CD4-positive, alpha-beta T cell (primary cell): Measurements from ENCODE around the gene PPP2R5C. TPM values are rescaled to one million over a fixed set of nuclear protein-coding genes. Genes with fewer than 3 reads are reported as not detected.
A peak's percentile ranks its signal among the peaks of the same experiment; 100 is the strongest.

Source experiments
- ATAC-seq: fragments of 200-7000 bp; cut with Tn5 transposase; one replicate; pipeline ENCODE4 v1.10.0; 2022; ENCODE audit warnings: mild to moderate bottlenecking; ENCODE audit not compliant: poor library complexity
- CTCF ChIA-PET: fragments of 350-600 bp; sonication (Branson Sonifier 250); formaldehyde crosslinking; loops from one replicate; lab custom pipeline; 2021; ENCODE audit warnings: antibody characterized with exemption, inconsistent platforms; lab: Charles Lee
- POLR2A ChIA-PET: fragments of 350-600 bp; sonication (Branson Sonifier 250); formaldehyde crosslinking; loops from one replicate; lab custom pipeline; 2021; ENCODE audit warnings: antibody characterized with exemption, inconsistent platforms; lab: Charles Lee
- DNase-seq, 14 experiments: peaks; one replicate each; pipeline ENCODE4 v3.0.0-alpha.2; 2013 to 2020; ENCODE audit warnings: mixed read lengths in 2 of 14
- H3K27ac ChIP-seq, 2 donors: one replicate each; pipeline versions ENCODE4 v1.5.1 to v1.7.0; 2013; ENCODE audit warnings: low read length in 2 of 2, low read depth in 1 of 2, mild to moderate bottlenecking in 1 of 2
- H3K27me3 ChIP-seq, 2 experiments: 1 replicate in 1 of 2; 2 replicates in 1 of 2; pipeline versions ENCODE4 v1.6.1 to v1.7.0; 2013; ENCODE audit warnings: low read length in 2 of 2, control low read depth in 1 of 2, mild to moderate bottlenecking in 1 of 2, moderate library complexity in 1 of 2; ENCODE audit not compliant: insufficient read depth in 2 of 2, control insufficient read depth in 1 of 2
- H3K36me3 ChIP-seq: one replicate; pipeline ENCODE4 v1.6.1; 2013; ENCODE audit warnings: low read length, control low read depth; ENCODE audit not compliant: insufficient read depth
- H3K4me1 ChIP-seq: one replicate; pipeline ENCODE4 v1.6.1; 2013; ENCODE audit warnings: low read length, control low read depth; ENCODE audit not compliant: insufficient read depth
- H3K4me3 ChIP-seq: one replicate; pipeline ENCODE4 v1.5.1; 2013; ENCODE audit warnings: mild to moderate bottlenecking, low read length, moderate library complexity
- H3K9me3 ChIP-seq, 2 experiments: 1 replicate in 1 of 2; 2 replicates in 1 of 2; pipeline versions ENCODE4 v1.6.1 to v1.7.0; 2013; ENCODE audit warnings: low read length in 2 of 2, mild to moderate bottlenecking in 2 of 2, control low read depth in 1 of 2, moderate library complexity in 1 of 2; ENCODE audit not compliant: control insufficient read depth in 1 of 2, insufficient read depth in 1 of 2
- H3K27ac Mint-ChIP-seq: one replicate; pipeline ENCODE4 v1.8.0; 2020; ENCODE audit warnings: mixed read lengths
- H3K27me3 Mint-ChIP-seq: one replicate; pipeline ENCODE4 v1.8.0; 2021; ENCODE audit warnings: mixed read lengths
- H3K36me3 Mint-ChIP-seq: one replicate; pipeline ENCODE4 v1.8.0; 2021; ENCODE audit warnings: low read depth, mixed read lengths
- H3K4me1 Mint-ChIP-seq: one replicate; pipeline ENCODE4 v1.8.0; 2021; ENCODE audit warnings: low read depth, mixed read lengths
- H3K4me3 Mint-ChIP-seq: one replicate; pipeline ENCODE4 v1.8.0; 2020; ENCODE audit warnings: mild to moderate bottlenecking, mixed read lengths
- H3K9me3 Mint-ChIP-seq: one replicate; pipeline ENCODE4 v1.8.0; 2020; ENCODE audit warnings: mixed read lengths
- intact Hi-C, 2 experiments: fragments of 100-400 bp; cut with DNase I in 1 of 2; cut with micrococcal nuclease in 1 of 2; formaldehyde crosslinking; loops; one replicate each; pipeline versions ENCODE4 v1.15.1 to v1.9.0; 2023 to 2025; cut with DNase I, micrococcal nuclease
- total RNA-seq, 174 experiments: library from RNA in 2 of 174; stranded (reverse) in 2 of 174; gene quantifications; one replicate each; pipeline ENCODE4 v1.2.3 and lab custom pipeline; 2021 to 2026
- TF ChIP-seq, protein P1 (sequence below): fragments of 200-600 bp; IDR thresholded peaks from one replicate; pipeline ENCODE4 v1.8.0; 2022; ENCODE audit warnings: antibody characterized with exemption, mild to moderate bottlenecking

The PPP2R5C gene
- total RNA-seq, 2 experiments from 2014 or later, result 463 to 487 TPM

DNA sequence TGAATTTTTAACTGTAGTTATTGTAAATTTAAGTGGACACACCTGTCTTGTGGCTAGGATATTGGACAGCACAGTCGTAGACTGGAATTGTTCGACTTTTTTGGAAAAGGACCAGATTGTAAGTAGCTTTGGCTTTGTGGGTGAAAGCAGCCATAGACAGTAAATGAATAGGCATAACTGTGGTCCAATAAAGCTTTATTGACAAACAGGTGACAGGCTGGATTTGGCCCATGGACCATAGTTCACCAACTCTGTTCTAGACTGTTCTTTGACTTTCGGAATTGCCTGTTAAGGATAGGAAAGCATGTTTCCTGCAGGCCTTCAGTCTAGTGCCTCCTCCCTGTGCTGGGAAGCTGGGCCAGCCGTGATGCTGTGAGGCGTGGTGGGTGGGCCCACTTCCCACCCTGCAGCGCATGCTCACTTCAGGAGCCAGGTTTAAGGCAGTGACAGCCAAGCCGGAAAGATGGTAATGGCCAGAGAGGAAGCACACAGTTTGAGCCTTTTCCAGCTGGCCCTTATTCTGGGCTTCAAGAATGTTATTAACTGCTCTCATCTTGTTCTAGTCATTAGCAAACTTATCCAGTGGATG is 51.8 kb downstream of the PPP2R5C start:
- Histone ChIP-seq H3K36me3 (peaks cover 15% of the 10 kb centered on the region), H3K4me1 (peaks cover 65% of the 10 kb centered on the region), H3K9me3 (no peaks in the 10 kb centered on the region), H3K27me3 (no peaks in the 10 kb centered on the region), H3K4me3 (peak overlapping the region; percentile 79), H3K27ac (peak overlapping the region; percentile 99)
- Mint-ChIP-seq H3K9me3 (no peaks in the 10 kb centered on the region), H3K4me1 (peaks cover 83% of the 10 kb centered on the region), H3K27ac (peak overlapping the region; percentile 98), H3K27me3 (no peaks in the 10 kb centered on the region), H3K4me3 (peak overlapping the region; percentile 94), H3K36me3 (peaks cover 74% of the 10 kb centered on the region)
- DNase-seq, result peak in 2 of 14 experiments; percentile 39 to 79
- CTCF ChIA-PET, result interaction anchor here (1.2 to 6.1 kb wide), 6 partner anchors 8 to 106 kb away, joined by 3 to 33 read pairs (median 15); no protein-coding TSS in a partner anchor
- no peak for ATAC-seq
- intact Hi-C loops, result loop anchor here (5.0 to 10.0 kb wide), 2 partner anchors 34 to 272 kb away; partner anchors contain the start of gene HSP90AA1 (in 1 of the 2)
- TF ChIP-seq, protein P1, sequence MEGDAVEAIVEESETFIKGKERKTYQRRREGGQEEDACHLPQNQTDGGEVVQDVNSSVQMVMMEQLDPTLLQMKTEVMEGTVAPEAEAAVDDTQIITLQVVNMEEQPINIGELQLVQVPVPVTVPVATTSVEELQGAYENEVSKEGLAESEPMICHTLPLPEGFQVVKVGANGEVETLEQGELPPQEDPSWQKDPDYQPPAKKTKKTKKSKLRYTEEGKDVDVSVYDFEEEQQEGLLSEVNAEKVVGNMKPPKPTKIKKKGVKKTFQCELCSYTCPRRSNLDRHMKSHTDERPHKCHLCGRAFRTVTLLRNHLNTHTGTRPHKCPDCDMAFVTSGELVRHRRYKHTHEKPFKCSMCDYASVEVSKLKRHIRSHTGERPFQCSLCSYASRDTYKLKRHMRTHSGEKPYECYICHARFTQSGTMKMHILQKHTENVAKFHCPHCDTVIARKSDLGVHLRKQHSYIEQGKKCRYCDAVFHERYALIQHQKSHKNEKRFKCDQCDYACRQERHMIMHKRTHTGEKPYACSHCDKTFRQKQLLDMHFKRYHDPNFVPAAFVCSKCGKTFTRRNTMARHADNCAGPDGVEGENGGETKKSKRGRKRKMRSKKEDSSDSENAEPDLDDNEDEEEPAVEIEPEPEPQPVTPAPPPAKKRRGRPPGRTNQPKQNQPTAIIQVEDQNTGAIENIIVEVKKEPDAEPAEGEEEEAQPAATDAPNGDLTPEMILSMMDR, result no peak
- POLR2A ChIA-PET, result interaction anchor here (0.6 to 11.6 kb wide), 10 partner anchors 6 to 106 kb away, joined by 3 to 697 read pairs (median 6); no protein-coding TSS in a partner anchor

DNA sequence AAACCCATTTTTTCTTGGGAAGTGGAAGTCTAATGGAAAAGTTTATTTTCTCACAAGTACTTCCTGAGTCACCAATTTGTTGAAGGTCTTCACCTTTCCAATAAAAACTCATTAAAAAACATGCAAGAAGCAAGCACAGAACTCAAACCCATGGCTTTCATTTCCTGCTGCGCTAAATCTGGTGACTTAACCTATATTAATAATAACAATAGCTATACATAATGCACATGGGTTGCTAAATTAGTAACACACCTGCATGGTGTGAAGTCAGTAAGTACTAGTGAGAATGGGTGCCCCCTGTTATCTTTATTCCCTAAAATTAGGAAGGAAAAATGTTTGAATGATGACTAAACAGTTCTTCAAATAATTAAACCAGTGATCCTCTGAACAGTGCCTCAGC is 52.3 kb downstream of the PPP2R5C start:
- Mint-ChIP-seq H3K27ac (peak overlapping the region; percentile 98), H3K4me3 (peak overlapping the region; percentile 94), H3K9me3 (no peaks in the 10 kb centered on the region), H3K27me3 (no peaks in the 10 kb centered on the region), H3K36me3 (peaks cover 77% of the 10 kb centered on the region), H3K4me1 (peaks cover 89% of the 10 kb centered on the region)
- CTCF ChIA-PET, result interaction anchor here (1.2 to 5.9 kb wide), 5 partner anchors 10 to 106 kb away, joined by 3 to 33 read pairs (median 4); no protein-coding TSS in a partner anchor
- H3K4me3 ChIP-seq, result peak overlapping the region; percentile 79
- no peaks in the 10 kb centered on the region for H3K27me3 ChIP-seq
- POLR2A ChIA-PET, result interaction anchor here (1.0 to 11.6 kb wide), 8 partner anchors 6 to 83 kb away, joined by 3 to 697 read pairs (median 6); no protein-coding TSS in a partner anchor
- peaks cover 15% of the 10 kb centered on the region for H3K36me3 ChIP-seq
- TF ChIP-seq, protein P1, result no peak
- ATAC-seq, result no peak
- H3K27ac ChIP-seq, result peak overlapping the region; percentile 99
- no peaks in the 10 kb centered on the region for H3K9me3 ChIP-seq
- peaks cover 70% of the 10 kb centered on the region for H3K4me1 ChIP-seq
- no peak for DNase-seq
- intact Hi-C loops, result loop anchor here (5.0 to 10.0 kb wide), 2 partner anchors 33 to 271 kb away; partner anchors contain the start of gene HSP90AA1 (in 1 of the 2)

DNA sequence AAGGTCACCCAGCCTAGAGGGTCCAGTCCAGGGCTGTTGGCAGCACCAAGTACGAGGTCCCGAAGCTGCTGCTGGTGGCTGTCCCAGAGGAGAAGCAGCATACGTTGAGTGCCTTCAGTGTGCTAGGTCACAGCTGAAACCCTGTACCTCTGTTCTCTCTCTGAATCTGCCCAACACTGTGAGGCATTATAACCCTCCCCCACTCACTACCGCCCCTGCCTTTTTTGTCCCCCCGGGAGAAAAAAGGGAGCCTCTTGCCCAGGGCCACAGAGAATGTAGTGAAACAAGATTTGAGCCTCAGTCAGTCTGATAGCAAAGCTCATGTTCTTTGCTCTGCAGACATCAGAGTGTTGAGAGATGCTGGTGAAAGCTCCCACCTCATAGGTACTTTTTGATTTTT is 53.4 kb downstream of the PPP2R5C start:
- Mint-ChIP-seq H3K4me3 (peak overlapping the region; percentile 94), H3K27ac (peak overlapping the region; percentile 98), H3K4me1 (peaks cover 93% of the 10 kb centered on the region), H3K36me3 (peaks cover 83% of the 10 kb centered on the region), H3K27me3 (no peaks in the 10 kb centered on the region), H3K9me3 (no peaks in the 10 kb centered on the region)
- no peaks in the 10 kb centered on the region for H3K9me3 ChIP-seq
- H3K27me3 ChIP-seq, result no peaks in the 10 kb centered on the region
- CTCF ChIA-PET, result interaction anchor here (1.2 to 5.9 kb wide), 6 partner anchors 9 to 108 kb away, joined by 3 to 26 read pairs (median 4); no protein-coding TSS in a partner anchor
- peaks cover 81% of the 10 kb centered on the region for H3K4me1 ChIP-seq
- peaks cover 18% of the 10 kb centered on the region for H3K36me3 ChIP-seq
- DNase-seq, result no peak
- TF ChIP-seq, protein P1, result no peak
- intact Hi-C loops, result loop anchor here (5.0 to 10.0 kb wide), 2 partner anchors 32 to 270 kb away; partner anchors contain the start of gene HSP90AA1 (in 1 of the 2)
- peak overlapping the region; percentile 79 for H3K4me3 ChIP-seq
- peak overlapping the region; percentile 66 to 99 for H3K27ac ChIP-seq
- POLR2A ChIA-PET, result interaction anchor here (0.6 to 11.6 kb wide), 15 partner anchors 12 to 150 kb away, joined by 3 to 697 read pairs (median 4); partner anchors contain the start of genes DYNC1H1 and PPP2R5C
- no peak for ATAC-seq
